Lower lobe of right lung (tissue), 2 donors: ENCODE results near the gene PXDC1. TPM values are rescaled to one million over a fixed set of nuclear protein-coding genes. Genes with fewer than 3 reads are reported as not detected.
"Not testable (repeated sequence)": the region's sequence is repeated elsewhere in the genome, so short reads cannot be mapped to it uniquely, and the experiment has no call there.

Experiments used
- ATAC-seq, 2 donors: fragments of 200-7000 bp; cut with Tn5 transposase; one replicate each; pipeline ENCODE4 v1.9.1; 2020 to 2022; ENCODE audit warnings: mild to moderate bottlenecking in 2 of 2, moderate library complexity in 2 of 2
- DNase-seq: peaks from one replicate; pipeline ENCODE4 v3.0.0-alpha.2; 2020
- H3K27ac ChIP-seq: fragments of 200-600 bp; one replicate; pipeline ENCODE4 v1.8.0; 2022
- H3K27me3 ChIP-seq: fragments of 200-600 bp; one replicate; pipeline ENCODE4 v1.8.0; 2022; ENCODE audit warnings: low read depth
- H3K36me3 ChIP-seq: fragments of 200-600 bp; one replicate; pipeline ENCODE4 v1.8.0; 2022; ENCODE audit warnings: mild to moderate bottlenecking
- H3K4me1 ChIP-seq: fragments of 200-600 bp; one replicate; pipeline ENCODE4 v1.8.0; 2022
- H3K4me3 ChIP-seq: fragments of 200-600 bp; one replicate; pipeline ENCODE4 v1.8.0; 2022; ENCODE audit warnings: mild to moderate bottlenecking
- H3K9me3 ChIP-seq: fragments of 200-600 bp; one replicate; pipeline ENCODE4 v1.8.0; 2022
- CTCF ChIP-seq: fragments of 200-600 bp; IDR thresholded peaks from one replicate; pipeline ENCODE4 v1.8.0; 2022; ENCODE audit warnings: antibody characterized with exemption, mild to moderate bottlenecking
- intact Hi-C: fragments of 100-400 bp; cut with DNase I; formaldehyde crosslinking; loops from one replicate; pipeline ENCODE4 v1.11.0; 2022
- total RNA-seq: library from RNA; stranded (reverse); fragmentation: NEBNext Ultra II Directional; extraction: Animal tissue kit (Norgen Biotek cat#: 25700); gene quantifications from one replicate; pipeline ENCODE4 v1.2.1, GENCODE V29; 2021
- donor health status: DM: no; HTN: yes; CAD: no; lungs with severe emphysema.

The PXDC1 gene
- total RNA-seq, 1 donor from 2014 or later, result 50.9 TPM

GRCh38 chr6:3722785-3723184 lies 28.7 kb downstream of the PXDC1 start:
- H3K4me3 ChIP-seq, result no peak overlapping the region
- H3K4me1 ChIP-seq, result peaks cover 16% of the 10 kb centered on the region
- intact Hi-C loops, result no loop called here
- peaks cover 65% of the 10 kb centered on the region for H3K36me3 ChIP-seq
- H3K27me3 ChIP-seq, result no peaks in the 10 kb centered on the region
- ATAC-seq, result no peak
- DNase-seq, result no peak
- TF ChIP-seq CTCF, result no peak
- peak overlapping the region; percentile 63 for H3K27ac ChIP-seq
- H3K9me3 ChIP-seq, result no peaks in the 10 kb centered on the region

- Histone ChIP-seq H3K9me3 (no peaks in the 10 kb centered on the region), H3K36me3 (peaks cover 58% of the 10 kb centered on the region), H3K27me3 (no peaks in the 10 kb centered on the region), H3K4me3 (no peak overlapping the region), H3K27ac (peak overlapping the region; percentile 63), H3K4me1 (peaks cover 16% of the 10 kb centered on the region)
- intact Hi-C loops, result no loop called here
- no peak for TF ChIP-seq CTCF
- peak; percentile 24 to 28 for ATAC-seq
- DNase-seq, result no peak
These were observed 29.5 kb downstream of the PXDC1 start for GRCh38 chr6:3721810-3722621.

- intact Hi-C loops, ATAC-seq, H3K4me3 ChIP-seq, H3K9me3 ChIP-seq, DNase-seq, H3K27ac ChIP-seq, H3K27me3 ChIP-seq: not testable (repeated sequence)
- Histone ChIP-seq H3K4me1 (peaks cover 16% of the 10 kb centered on the region), H3K36me3 (peaks cover 45% of the 10 kb centered on the region)
These were observed 30.7 kb downstream of the PXDC1 start for GRCh38 chr6:3720770-3721169.

GRCh38 chr6:3719462-3720308 lies 31.8 kb downstream of the PXDC1 start:
- DNase-seq (no peak), ATAC-seq (peak in 1 of 2 donors; percentile 35)
- Histone ChIP-seq H3K4me1 (peaks cover 16% of the 10 kb centered on the region), H3K4me3 (peak overlapping the region; percentile 6), H3K9me3 (no peaks in the 10 kb centered on the region), H3K27me3 (no peaks in the 10 kb centered on the region), H3K27ac (no peak overlapping the region), H3K36me3 (peaks cover 34% of the 10 kb centered on the region)
- intact Hi-C loops, result no loop called here
- TF ChIP-seq CTCF, result no peak

GRCh38 chr6:3718407-3718806 lies 33.1 kb downstream of the PXDC1 start:
- no peaks in the 10 kb centered on the region for H3K27me3 ChIP-seq
- H3K36me3 ChIP-seq, result peaks cover 21% of the 10 kb centered on the region
- no peak overlapping the region for H3K27ac ChIP-seq
- TF ChIP-seq CTCF, result no peak
- no peak overlapping the region for H3K4me3 ChIP-seq
- H3K4me1 ChIP-seq, result peaks cover 16% of the 10 kb centered on the region
- H3K9me3 ChIP-seq, result no peaks in the 10 kb centered on the region
- intact Hi-C loops, result no loop called here
- no peak for DNase-seq
- no peak for ATAC-seq

- ATAC-seq (no peak), DNase-seq (no peak)
- Histone ChIP-seq H3K36me3 (no peaks in the 10 kb centered on the region), H3K9me3 (no peaks in the 10 kb centered on the region), H3K27ac (no peak overlapping the region), H3K27me3 (no peaks in the 10 kb centered on the region), H3K4me3 (no peak overlapping the region), H3K4me1 (no peaks in the 10 kb centered on the region)
- no peak for TF ChIP-seq CTCF
- intact Hi-C loops, result no loop called here
These were observed 36.2 kb downstream of the PXDC1 start for GRCh38 chr6:3715285-3715684.
